GM12892 (cell line): Measurements from ENCODE around the gene VWA2.

Experiments used
- POLR2A ChIP-seq: IDR thresholded peaks from 2 replicates; pipeline ENCODE4 v1.6.1; 2011; ENCODE audit warnings: low read depth, low read length, control low read depth
- POLR2AphosphoS5 ChIP-seq: IDR thresholded peaks from 2 replicates; pipeline ENCODE4 v1.6.1; 2011; ENCODE audit warnings: low read depth, low read length, control low read depth
- TAF1 ChIP-seq: IDR thresholded peaks from 2 replicates; pipeline ENCODE4 v1.6.1; 2011; ENCODE audit warnings: low read depth, mild to moderate bottlenecking, control low read depth, low read length, borderline replicate concordance

GRCh38 chr10:114279901-114280644 is 41.0 kb downstream of the VWA2 start:
- TF ChIP-seq POLR2A, result no peak
- TF ChIP-seq POLR2AphosphoS5, result no peak
- no peak for TF ChIP-seq TAF1
